MCF 10A (cell line): ENCODE measurements around the gene ARHGAP45. TPM values are rescaled to one million over a fixed set of nuclear protein-coding genes. Genes with fewer than 3 reads are reported as not detected.
A peak's percentile ranks its signal among the peaks of the same experiment; 100 is the strongest.

Source experiments
- BruUV-seq: library from RNA; stranded (reverse); fragments of 400-500 nt; replicated peaks from 2 replicates; lab custom pipeline; 2021; lab: Mats Ljungman, UMichigan
- CTCF ChIA-PET: fragments of 300-600 bp; sonication (Branson Sonifier 250); formaldehyde crosslinking; extraction: SDS; loops from one replicate; lab custom pipeline; 2021; ENCODE audit warnings: antibody characterized with exemption, inconsistent platforms; lab: Yijun Ruan, JAX
- POLR2A ChIA-PET: fragments of 300-600, 350-650 bp; sonication (Branson Sonifier 250); formaldehyde crosslinking; extraction: SDS; loops from one replicate; lab custom pipeline; 2020; ENCODE audit warnings: antibody characterized with exemption, inconsistent platforms; lab: Yijun Ruan, JAX
- DNase-seq: peaks from one replicate; pipeline ENCODE4 v3.0.0-alpha.2; 2018; ENCODE audit not compliant: unreplicated experiment
- H3K27ac Mint-ChIP-seq: one replicate; pipeline ENCODE4 v1.8.0; 2022; ENCODE audit warnings: mild to moderate bottlenecking, low read depth, mixed read lengths; ENCODE audit not compliant: unreplicated experiment
- H3K27me3 Mint-ChIP-seq: one replicate; pipeline ENCODE4 v1.8.0; 2022; ENCODE audit warnings: mixed read lengths; ENCODE audit not compliant: insufficient read depth, unreplicated experiment
- H3K36me3 Mint-ChIP-seq: one replicate; pipeline ENCODE4 v1.8.0; 2022; ENCODE audit warnings: mild to moderate bottlenecking, moderate library complexity, mixed read lengths; ENCODE audit not compliant: insufficient read depth, unreplicated experiment
- H3K4me1 Mint-ChIP-seq: one replicate; pipeline ENCODE4 v1.8.0; 2022; ENCODE audit warnings: mixed read lengths; ENCODE audit not compliant: insufficient read depth, unreplicated experiment
- H3K4me3 Mint-ChIP-seq: one replicate; pipeline ENCODE4 v1.8.0; 2022; ENCODE audit warnings: mild to moderate bottlenecking, moderate library complexity, mixed read lengths; ENCODE audit not compliant: unreplicated experiment
- H3K9me3 Mint-ChIP-seq: one replicate; pipeline ENCODE4 v1.8.0; 2022; ENCODE audit warnings: mixed read lengths; ENCODE audit not compliant: unreplicated experiment
- intact Hi-C: fragments of 100-400 bp; cut with micrococcal nuclease; formaldehyde crosslinking; loops from 2 replicates; pipeline ENCODE4 v1.14.1; 2022
- total RNA-seq: library from RNA; stranded (reverse); gene quantifications from 2 replicates; pipeline ENCODE4 v1.2.3, GENCODE V29; 2022
- TF ChIP-seq, protein P1 (sequence below): fragments of 200-600 bp; IDR thresholded peaks from one replicate; pipeline ENCODE4 v1.8.0; 2022; ENCODE audit warnings: antibody characterized with exemption, mild to moderate bottlenecking; ENCODE audit not compliant: unreplicated experiment

ARHGAP45 gene
- total RNA-seq, 1 experiment from 2014 or later, result 15.3 TPM

DNA sequence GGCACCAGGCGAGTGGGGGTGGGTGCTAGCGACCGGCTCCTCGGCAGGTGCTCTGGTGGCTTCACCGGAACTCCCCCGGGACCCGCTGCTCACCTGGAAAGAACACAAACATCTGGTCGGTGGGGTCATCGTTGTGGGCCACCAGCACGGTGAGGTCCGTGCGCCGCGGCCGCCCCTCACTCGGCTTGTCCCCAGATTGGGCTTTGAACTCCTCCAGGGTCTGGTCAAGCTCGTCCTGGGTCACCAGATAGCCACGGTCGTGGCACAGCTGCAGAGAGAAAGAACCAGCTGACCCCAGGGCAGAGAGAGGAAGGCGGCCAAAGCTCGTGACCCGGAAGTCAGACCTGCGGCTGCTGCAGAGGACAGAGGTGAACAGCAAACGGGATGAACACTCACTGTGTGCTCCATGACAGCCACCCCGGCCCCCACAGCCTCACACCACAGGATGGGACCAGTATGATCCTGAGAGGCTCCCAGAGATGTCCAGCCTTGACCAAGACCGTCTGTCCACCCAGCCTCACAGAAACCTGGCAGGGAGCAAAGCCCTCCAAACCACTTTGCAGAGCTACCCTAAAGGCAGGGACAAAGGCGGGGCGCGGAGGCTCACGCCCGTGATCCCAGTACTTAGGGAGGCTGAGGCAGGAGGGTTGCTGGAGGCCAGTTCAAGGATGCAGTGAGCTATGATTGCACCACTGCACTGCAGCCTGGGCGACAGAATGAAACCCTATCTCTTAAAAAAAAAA is 27.0 kb downstream of the ARHGAP45 start:
- CTCF ChIA-PET, result interaction anchor here (0.6 to 2.0 kb wide), 6 partner anchors 9 to 181 kb away, joined by 3 to 9 read pairs (median 3); no protein-coding TSS in a partner anchor
- intact Hi-C loops, result loop anchor here (2.0 kb wide), 1 partner anchor 73 kb away; the partner anchor contains the start of genes RNU6-2 and TMEM259
- H3K9me3 Mint-ChIP-seq, result peaks cover 5% of the 10 kb centered on the region
- no TSS peak for BruUV-seq
- POLR2A ChIA-PET, result interaction anchor here (0.5 to 3.2 kb wide), 18 partner anchors 9 to 360 kb away, joined by 3 to 19 read pairs (median 4); partner anchors contain the start of genes CNN2 and GPX4
- TF ChIP-seq, protein P1, sequence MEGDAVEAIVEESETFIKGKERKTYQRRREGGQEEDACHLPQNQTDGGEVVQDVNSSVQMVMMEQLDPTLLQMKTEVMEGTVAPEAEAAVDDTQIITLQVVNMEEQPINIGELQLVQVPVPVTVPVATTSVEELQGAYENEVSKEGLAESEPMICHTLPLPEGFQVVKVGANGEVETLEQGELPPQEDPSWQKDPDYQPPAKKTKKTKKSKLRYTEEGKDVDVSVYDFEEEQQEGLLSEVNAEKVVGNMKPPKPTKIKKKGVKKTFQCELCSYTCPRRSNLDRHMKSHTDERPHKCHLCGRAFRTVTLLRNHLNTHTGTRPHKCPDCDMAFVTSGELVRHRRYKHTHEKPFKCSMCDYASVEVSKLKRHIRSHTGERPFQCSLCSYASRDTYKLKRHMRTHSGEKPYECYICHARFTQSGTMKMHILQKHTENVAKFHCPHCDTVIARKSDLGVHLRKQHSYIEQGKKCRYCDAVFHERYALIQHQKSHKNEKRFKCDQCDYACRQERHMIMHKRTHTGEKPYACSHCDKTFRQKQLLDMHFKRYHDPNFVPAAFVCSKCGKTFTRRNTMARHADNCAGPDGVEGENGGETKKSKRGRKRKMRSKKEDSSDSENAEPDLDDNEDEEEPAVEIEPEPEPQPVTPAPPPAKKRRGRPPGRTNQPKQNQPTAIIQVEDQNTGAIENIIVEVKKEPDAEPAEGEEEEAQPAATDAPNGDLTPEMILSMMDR, result no peak
- no peak for DNase-seq
- peak overlapping the region; percentile 96 for H3K27ac Mint-ChIP-seq
- peaks cover 40% of the 10 kb centered on the region for H3K36me3 Mint-ChIP-seq
- H3K4me1 Mint-ChIP-seq, result peaks cover 22% of the 10 kb centered on the region
- H3K27me3 Mint-ChIP-seq, result no peaks in the 10 kb centered on the region
- H3K4me3 Mint-ChIP-seq, result peak overlapping the region; percentile 90

DNA sequence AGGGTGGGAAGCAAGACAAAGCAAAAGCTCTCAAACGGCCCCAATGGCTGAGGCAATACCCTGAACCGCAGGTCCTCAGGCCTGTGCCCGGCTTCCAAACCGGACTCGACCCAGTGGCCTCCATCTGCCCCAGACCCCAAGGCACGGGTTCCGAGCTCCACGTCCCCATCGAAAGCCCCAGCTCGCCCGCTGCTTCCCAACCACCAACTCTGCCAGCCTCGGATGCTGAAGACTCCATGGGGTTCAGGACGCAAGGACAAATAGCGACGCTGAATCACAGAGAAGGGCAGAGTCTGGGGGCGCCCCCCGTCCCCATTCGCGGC is 27.6 kb downstream of the ARHGAP45 start:
- DNase-seq, result no peak
- POLR2A ChIA-PET, result interaction anchor here (0.6 to 3.2 kb wide), 15 partner anchors 9 to 159 kb away, joined by 3 to 19 read pairs (median 5); partner anchors contain the start of genes CNN2 and GPX4
- Mint-ChIP-seq H3K27ac (peak overlapping the region; percentile 96), H3K4me1 (peaks cover 24% of the 10 kb centered on the region), H3K36me3 (peaks cover 41% of the 10 kb centered on the region), H3K9me3 (peaks cover 6% of the 10 kb centered on the region), H3K4me3 (peak overlapping the region; percentile 90), H3K27me3 (no peaks in the 10 kb centered on the region)
- TF ChIP-seq, protein P1, result no peak
- BruUV-seq, result TSS peak; percentile 30
- CTCF ChIA-PET, result interaction anchor here (0.6 to 2.0 kb wide), 7 partner anchors 10 to 180 kb away, joined by 3 to 9 read pairs (median 3); no protein-coding TSS in a partner anchor
- intact Hi-C loops, result loop anchor here (2.0 kb wide), 1 partner anchor 74 kb away; the partner anchor contains the start of genes RNU6-2 and TMEM259

DNA sequence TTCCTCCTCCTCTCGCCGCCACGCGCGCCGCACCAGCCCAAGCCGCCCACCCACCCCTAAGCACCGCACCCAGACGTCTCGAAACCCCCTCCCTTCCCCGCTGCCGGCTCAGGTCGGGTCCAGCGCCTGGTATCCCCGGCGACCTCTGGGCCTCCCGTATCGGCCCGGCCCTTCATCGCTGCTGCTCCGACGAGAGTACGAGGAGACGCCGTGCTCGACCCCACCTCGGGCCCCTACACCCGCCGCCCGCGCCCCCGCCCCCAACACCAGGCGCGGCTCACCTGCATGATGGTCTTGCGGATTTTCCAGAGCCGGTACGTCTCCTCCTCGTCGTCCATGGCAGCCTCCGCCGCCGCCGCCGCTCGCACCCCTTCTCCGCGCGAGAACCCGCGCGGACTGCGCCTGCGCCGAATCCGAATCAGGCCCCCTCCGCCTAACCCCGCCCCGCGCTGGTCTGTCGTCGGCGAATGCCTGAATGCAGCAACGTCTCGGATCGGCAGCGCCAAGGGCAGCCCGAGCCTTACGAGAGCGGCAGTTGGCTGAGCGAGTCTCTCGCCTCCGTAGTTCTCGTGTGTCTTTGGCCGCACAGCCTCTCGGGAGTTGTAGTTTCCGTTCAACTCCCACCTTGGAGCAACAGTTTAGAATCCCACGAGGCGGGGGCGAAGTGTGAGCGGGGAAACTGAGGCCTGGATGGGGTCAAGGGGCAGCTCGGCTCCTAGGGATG is 28.2 kb downstream of the ARHGAP45 start, which contains the start of gene POLR2E:
POLR2E (minus strand) TSS at position 398 of the 724 bp plus-strand sequence; CDS start at position 338, 60 bp downstream.
- Mint-ChIP-seq H3K36me3 (peaks cover 46% of the 10 kb centered on the region), H3K4me3 (peak within 1 kb of the TSS; percentile 90), H3K4me1 (peaks cover 24% of the 10 kb centered on the region), H3K27me3 (no peaks in the 10 kb centered on the region), H3K27ac (peak within 1 kb of the TSS; percentile 96), H3K9me3 (peaks cover 6% of the 10 kb centered on the region)
- BruUV-seq, result no TSS peak
- TF ChIP-seq, protein P1, result no peak
- intact Hi-C loops, result loop anchor here (2.0 kb wide), 1 partner anchor 74 kb away; the partner anchor contains the start of genes RNU6-2 and TMEM259
- DNase-seq, result peak; percentile 98
- ChIA-PET POLR2A (interaction anchor here (0.7 to 3.2 kb wide), 14 partner anchors 8 to 158 kb away, joined by 3 to 19 read pairs (median 4); partner anchors contain the start of gene GPX4), CTCF (interaction anchor here (0.6 to 1.0 kb wide), 5 partner anchors 36 to 171 kb away, joined by 3 to 5 read pairs (median 3); no protein-coding TSS in a partner anchor)
